BE2C (cell line): ENCODE data around the gene COL24A1.
"Not testable (repeated sequence)": the region's sequence is repeated elsewhere in the genome, so short reads cannot be mapped to it uniquely, and the experiment has no call there.

ENCODE experiments used
- DNase-seq: peaks from one replicate; pipeline ENCODE4 v3.0.0-alpha.2; 2020
- H3K27me3 ChIP-seq: fragments of 250-450 bp; sonication (Bioruptor Pico); 2 replicates; pipeline ENCODE4 v1.5.1; 2020; ENCODE audit warnings: mild to moderate bottlenecking
- H3K36me3 ChIP-seq: fragments of 250-450 bp; sonication (Bioruptor Pico); 2 replicates; pipeline ENCODE4 v1.5.1; 2020; ENCODE audit warnings: mild to moderate bottlenecking
- H3K4me1 ChIP-seq: fragments of 250-450 bp; sonication (Bioruptor Pico); 2 replicates; pipeline ENCODE4 v1.5.1; 2020
- H3K4me3 ChIP-seq: 2 replicates; pipeline ENCODE4 v1.5.1; 2011; ENCODE audit warnings: low read depth, low read length
- H3K9me3 ChIP-seq: fragments of 250-450 bp; sonication (Bioruptor Pico); 2 replicates; pipeline ENCODE4 v1.5.1; 2020
- CTCF ChIP-seq: IDR thresholded peaks from 2 replicates; pipeline ENCODE4 v1.5.1; 2012; ENCODE audit warnings: mild to moderate bottlenecking, low read depth, low read length

Gene COL24A1

GRCh38 chr1:86137436-86137835, 19.1 kb downstream of the COL24A1 start:
- H3K36me3 ChIP-seq: no peaks in the 10 kb centered on the region
- TF ChIP-seq CTCF: no peak
- no peak for DNase-seq

GRCh38 chr1:86119214-86119764, 37.3 kb downstream of the COL24A1 start:
- no peaks in the 10 kb centered on the region for H3K4me1 ChIP-seq
- no peak for TF ChIP-seq CTCF
- H3K36me3 ChIP-seq: no peaks in the 10 kb centered on the region
- DNase-seq: no peak
- H3K27me3 ChIP-seq: no peaks in the 10 kb centered on the region
- H3K9me3 ChIP-seq: no peaks in the 10 kb centered on the region
- no peak overlapping the region for H3K4me3 ChIP-seq

More at GRCh38 chr1:86137436-86137835, 19.1 kb downstream of the COL24A1 start:
- no peaks in the 10 kb centered on the region for H3K27me3 ChIP-seq
- H3K4me1 ChIP-seq: no peaks in the 10 kb centered on the region
- H3K4me3 ChIP-seq: no peak overlapping the region
- H3K9me3 ChIP-seq: no peaks in the 10 kb centered on the region

- TF ChIP-seq CTCF: no peak
- Histone ChIP-seq H3K4me3 (no peak overlapping the region), H3K9me3 (no peaks in the 10 kb centered on the region), H3K36me3 (no peaks in the 10 kb centered on the region), H3K4me1 (no peaks in the 10 kb centered on the region), H3K27me3 (no peaks in the 10 kb centered on the region)
- DNase-seq: no peak
Measured at GRCh38 chr1:86114816-86115400, 41.7 kb downstream of the COL24A1 start.

- Histone ChIP-seq H3K36me3 (no peaks in the 10 kb centered on the region), H3K9me3 (no peaks in the 10 kb centered on the region), H3K27me3 (no peaks in the 10 kb centered on the region), H3K4me1 (no peaks in the 10 kb centered on the region), H3K4me3 (no peak overlapping the region)
- no peak for TF ChIP-seq CTCF
- no peak for DNase-seq
Measured at GRCh38 chr1:86114236-86114635, 42.3 kb downstream of the COL24A1 start.

- H3K9me3 ChIP-seq, H3K4me3 ChIP-seq, DNase-seq, H3K4me1 ChIP-seq, H3K36me3 ChIP-seq, H3K27me3 ChIP-seq: not testable (repeated sequence)
Measured at GRCh38 chr1:86111590-86111989, 45.0 kb downstream of the COL24A1 start.

- no peak for TF ChIP-seq CTCF
- Histone ChIP-seq H3K4me3 (no peak overlapping the region), H3K36me3 (no peaks in the 10 kb centered on the region), H3K4me1 (no peaks in the 10 kb centered on the region), H3K27me3 (no peaks in the 10 kb centered on the region), H3K9me3 (no peaks in the 10 kb centered on the region)
- no peak for DNase-seq
Measured at GRCh38 chr1:86110451-86111129, 46.0 kb downstream of the COL24A1 start.
